ENCODE data around the gene NELFE.

Gene NELFE

GRCh38 chr6:31971993-31972708 lies 13.4 kb upstream of the NELFE start, which contains the start of gene DXO:
Gene DXO (minus strand): TSS chr6:31972138. CDS start chr6:31971675, 463 bp downstream.
- peak; percentile 98 for DNase-seq

- DNase-seq: peak; percentile 22
Observed at GRCh38 chr6:31971279-31971992, 12.7 kb upstream of the NELFE start.

GRCh38 chr6:31970604-31971271 lies 12.0 kb upstream of the NELFE start:
- DNase-seq: peak; percentile 15

DNA sequence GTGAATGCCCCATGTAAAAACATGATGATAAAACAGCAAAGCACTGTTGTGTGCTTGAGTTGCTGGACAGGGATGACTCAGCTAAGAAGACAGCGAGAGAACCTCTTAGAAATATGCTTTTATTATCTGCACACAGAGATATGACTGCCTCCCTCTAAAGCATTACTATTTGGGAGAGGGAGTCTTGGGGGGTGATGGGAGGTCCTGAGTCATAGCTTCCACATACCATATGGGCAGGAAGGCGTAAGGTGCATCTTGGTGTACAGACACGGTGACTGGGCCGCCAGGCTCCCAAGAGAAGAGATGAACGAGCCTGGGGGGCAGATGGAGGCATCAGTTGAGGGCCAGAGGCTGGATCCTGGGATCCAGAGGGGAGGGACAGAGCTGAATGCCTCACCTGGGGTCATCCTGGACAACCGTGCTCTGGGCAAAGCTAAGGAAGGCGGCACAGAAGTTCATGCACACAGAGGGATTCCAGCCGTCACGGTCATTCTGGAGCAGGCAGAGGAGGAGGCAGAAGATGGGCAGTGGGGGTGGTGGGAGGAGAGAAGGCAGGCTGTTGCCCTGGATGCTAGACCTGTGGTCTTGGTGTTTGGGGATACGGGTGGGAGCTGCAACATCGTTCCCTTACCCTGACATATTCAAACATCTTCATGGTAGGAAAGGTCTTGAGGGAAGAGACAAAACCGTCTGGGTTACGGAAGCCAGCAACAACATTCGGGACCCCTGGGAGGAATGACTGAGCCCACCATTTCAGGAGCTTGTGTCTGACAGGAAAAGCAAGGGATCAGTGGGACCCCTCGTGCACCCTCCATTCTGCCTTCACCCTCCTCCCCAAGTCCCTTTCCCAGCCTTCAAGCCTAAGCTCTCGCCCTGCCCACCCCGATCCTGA lies 11.2 kb upstream of the NELFE start:
- DNase-seq: no peak

DNA sequence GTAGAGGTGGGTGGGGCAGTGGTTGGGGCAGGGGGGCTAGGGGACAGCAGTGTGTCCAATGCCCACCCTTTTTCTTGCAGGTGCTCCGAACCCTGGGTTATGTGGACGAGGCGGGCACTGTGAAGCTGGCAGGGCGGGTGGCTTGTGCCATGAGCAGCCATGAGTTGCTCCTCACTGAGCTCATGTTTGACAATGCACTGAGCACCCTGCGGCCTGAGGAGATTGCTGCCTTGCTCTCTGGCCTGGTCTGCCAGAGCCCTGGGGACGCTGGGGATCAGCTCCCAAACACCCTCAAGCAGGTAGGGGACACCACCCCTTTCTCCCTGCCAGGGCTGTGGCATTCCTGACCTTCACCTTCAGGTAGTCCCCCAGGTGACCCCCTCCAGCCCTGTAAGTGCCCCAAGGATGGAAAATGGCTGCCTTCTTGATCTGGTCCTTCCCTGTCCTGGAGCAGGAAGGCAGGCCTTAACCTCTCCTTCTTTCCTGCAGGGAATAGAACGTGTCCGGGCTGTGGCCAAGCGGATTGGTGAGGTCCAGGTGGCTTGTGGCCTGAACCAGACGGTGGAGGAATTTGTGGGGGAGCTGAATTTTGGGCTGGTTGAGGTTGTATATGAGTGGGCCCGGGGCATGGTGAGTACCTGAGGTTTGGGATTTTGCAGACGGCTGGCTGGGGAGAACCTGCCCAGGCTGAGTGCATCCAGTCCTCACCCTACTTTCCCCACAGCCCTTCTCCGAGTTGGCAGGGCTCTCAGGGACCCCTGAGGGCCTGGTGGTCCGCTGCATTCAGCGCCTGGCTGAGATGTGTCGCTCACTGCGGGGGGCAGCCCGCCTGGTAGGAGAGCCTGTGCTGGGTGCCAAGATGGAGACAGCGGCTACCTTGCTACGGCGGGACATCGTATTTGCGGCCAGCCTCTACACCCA lies 10.3 kb upstream of the NELFE start:
- DNase-seq: no peak

- DNase-seq: no peak
Observed at GRCh38 chr6:31968326-31968725, 9.6 kb upstream of the NELFE start.

DNA sequence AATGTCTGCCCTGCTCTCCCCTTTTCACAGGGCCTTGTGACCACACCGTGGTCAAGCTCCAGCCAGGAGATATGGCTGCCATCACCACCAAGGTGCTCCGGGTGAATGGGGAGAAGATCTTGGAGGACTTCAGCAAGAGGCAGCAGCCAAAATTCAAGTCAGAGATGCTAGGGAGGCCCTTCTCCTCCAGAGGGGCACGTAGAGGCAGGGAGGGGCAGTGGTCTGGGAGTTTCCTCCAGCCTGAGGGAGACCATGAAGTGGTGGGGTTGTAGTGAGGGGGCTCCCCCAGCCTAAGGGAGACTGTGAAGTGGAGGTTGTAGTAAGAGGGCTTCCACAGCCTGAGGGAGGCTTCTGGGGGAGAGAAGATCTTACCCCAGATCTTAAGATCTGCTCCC lies 9.2 kb upstream of the NELFE start:
- no peak for DNase-seq

GRCh38 chr6:31966997-31967925 lies 8.5 kb upstream of the NELFE start:
- DNase-seq: no peak

GRCh38 chr6:31966506-31966905 lies 7.7 kb upstream of the NELFE start:
- no peak for DNase-seq

DNA sequence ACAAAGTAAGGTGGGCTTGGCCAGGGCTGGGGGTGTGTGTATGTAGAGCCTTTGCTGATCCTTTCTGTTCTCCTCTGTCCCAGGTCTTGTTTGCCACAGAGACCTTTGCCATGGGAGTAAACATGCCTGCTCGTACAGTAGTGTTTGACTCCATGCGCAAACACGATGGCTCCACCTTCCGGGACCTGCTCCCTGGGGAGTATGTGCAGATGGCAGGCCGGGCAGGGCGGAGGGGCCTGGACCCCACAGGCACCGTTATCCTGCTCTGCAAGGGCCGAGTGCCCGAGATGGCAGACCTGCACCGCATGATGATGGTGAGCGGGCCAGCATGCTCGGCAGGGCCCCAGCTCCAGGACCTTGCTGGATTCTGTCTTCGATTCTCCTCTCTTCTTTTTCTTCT lies 6.9 kb upstream of the NELFE start:
- DNase-seq: no peak

GRCh38 chr6:31963921-31964320 lies 5.2 kb upstream of the NELFE start:
- DNase-seq: no peak

GRCh38 chr6:31961616-31962015 lies 2.8 kb upstream of the NELFE start:
- no peak for DNase-seq

- no peak for DNase-seq
Observed at GRCh38 chr6:31958412-31958740, 395 bp downstream of the NELFE start.

DNA sequence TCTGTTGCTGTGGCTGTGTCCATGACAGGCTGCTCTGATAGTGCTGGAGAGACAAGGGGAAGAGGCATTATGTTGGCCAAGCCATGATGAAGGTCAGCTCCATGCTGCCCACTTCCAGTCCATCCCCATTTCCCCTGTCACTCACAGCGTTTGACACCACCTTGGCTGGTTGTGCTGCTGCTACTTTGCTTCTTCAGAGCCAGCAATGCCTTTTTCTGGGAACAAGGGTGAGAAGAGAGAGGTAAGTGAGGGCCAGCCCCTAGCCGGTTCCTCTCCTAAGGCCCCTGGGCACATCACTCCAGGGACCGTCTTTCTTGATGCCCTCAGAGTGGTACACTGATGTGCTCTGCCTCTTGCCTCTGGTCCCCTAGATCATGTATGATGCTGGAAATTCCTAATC lies 2.0 kb downstream of the NELFE start:
- no peak for DNase-seq

DNA sequence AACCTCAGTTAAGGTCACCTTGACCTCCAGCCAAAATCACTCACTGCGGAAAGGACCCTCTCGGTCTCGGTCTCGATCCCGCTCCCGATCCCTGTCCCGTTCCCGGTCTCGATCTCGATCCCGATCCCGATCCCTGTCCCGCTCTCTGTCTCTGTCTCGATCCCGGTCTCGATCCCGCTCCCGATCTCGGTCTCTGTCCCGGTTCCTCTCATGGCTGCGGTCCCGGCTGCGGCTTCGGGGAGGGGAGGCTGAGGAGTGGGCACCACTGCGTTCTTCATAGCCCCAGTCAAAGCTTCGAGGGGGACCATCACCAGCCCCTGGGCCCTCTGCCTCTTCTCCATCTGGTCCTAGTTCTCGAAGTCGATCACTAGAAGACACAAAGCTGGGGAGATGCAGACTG lies 4.3 kb downstream of the NELFE start:
- DNase-seq: no peak

- DNase-seq: no peak
Observed at GRCh38 chr6:31952890-31953289, 5.9 kb downstream of the NELFE start.

GRCh38 chr6:31952140-31952805 lies 6.5 kb downstream of the NELFE start:
- DNase-seq: peak; percentile 37

GRCh38 chr6:31949926-31950548 lies 8.7 kb downstream of the NELFE start:
- no peak for DNase-seq

DNA sequence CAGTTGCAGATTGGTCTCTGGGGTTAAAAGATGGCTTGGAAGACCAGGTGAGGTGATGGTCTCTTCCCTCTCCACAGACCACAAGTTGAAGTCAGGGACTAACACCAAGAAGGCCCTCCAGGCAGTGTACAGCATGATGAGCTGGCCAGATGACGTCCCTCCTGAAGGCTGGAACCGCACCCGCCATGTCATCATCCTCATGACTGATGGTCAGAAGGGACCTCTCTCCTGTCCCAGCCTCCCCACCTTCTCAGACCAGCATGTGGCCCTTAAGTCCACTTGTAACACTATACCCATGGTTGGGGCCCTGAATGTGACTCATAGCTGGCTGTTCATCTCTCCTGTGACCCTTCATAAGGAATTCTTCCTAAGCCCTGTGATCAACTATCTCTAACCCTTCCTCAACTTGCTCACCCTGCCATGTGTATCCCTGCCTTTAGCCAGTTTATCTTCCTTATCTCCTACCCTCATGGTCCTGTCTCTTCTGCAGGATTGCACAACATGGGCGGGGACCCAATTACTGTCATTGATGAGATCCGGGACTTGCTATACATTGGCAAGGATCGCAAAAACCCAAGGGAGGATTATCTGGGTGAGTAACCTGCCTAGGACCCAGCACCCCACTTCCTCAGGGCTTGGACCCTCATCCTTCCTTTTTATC lies 9.9 kb downstream of the NELFE start:
- no peak for DNase-seq
